T1000 (cell line): ENCODE results near the gene CLHC1.
"Not testable (repeated sequence)": the region's sequence is repeated elsewhere in the genome, so short reads cannot be mapped to it uniquely, and the experiment has no call there.

Experiments used
- DNase-seq: peaks from one replicate; lab custom pipeline; 2025; ENCODE audit warnings: mixed read lengths; lab: John Stamatoyannopoulos, UW

CLHC1 gene

DNA sequence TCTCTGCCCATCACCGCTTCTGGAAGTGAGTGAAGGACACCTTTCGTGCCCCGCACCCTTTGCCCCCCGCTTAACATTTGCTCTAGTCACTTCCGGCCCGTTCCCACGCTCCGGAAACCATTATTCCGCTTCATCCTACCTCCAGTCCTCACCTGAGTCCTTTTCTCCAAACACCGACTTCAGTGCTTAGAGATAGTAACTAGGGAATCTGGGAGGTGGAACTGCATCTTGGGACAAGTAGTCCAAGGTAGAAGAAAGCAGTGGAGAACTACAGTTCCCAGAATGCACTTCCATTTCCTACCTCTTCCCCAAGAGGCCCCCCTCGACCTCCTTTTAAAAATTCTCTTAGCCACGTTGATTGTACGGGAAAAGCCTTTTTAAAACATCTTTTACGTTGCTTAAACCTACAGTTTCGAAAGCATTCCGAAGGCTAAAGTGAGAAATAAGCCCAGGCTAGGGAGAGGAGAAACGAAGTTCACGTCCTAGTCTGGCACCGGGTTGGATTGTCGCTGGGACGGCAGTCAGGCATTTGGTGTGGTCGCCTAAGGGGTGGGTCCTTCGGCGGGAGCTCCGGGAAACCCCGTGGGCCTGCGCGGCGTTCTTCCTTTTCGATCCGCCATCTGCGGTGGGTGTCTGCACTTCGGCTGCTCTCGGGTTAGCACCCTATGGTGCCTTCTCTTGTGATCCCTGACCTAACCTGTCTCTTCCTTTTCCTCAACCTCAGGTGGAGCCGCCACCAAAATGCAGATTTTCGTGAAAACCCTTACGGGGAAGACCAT lies at the start of gene CLHC1, which contains the start of gene RPS27A:
Gene CLHC1 (minus strand): TSS at position 210 of the 779 bp plus-strand sequence. CDS start 9,882 bp downstream, outside the sequence.
Gene RPS27A (plus strand): TSS at position 605 of the 779 bp plus-strand sequence. CDS start 137 bp downstream, at position 742.
- peak; percentile 86 for DNase-seq

DNA sequence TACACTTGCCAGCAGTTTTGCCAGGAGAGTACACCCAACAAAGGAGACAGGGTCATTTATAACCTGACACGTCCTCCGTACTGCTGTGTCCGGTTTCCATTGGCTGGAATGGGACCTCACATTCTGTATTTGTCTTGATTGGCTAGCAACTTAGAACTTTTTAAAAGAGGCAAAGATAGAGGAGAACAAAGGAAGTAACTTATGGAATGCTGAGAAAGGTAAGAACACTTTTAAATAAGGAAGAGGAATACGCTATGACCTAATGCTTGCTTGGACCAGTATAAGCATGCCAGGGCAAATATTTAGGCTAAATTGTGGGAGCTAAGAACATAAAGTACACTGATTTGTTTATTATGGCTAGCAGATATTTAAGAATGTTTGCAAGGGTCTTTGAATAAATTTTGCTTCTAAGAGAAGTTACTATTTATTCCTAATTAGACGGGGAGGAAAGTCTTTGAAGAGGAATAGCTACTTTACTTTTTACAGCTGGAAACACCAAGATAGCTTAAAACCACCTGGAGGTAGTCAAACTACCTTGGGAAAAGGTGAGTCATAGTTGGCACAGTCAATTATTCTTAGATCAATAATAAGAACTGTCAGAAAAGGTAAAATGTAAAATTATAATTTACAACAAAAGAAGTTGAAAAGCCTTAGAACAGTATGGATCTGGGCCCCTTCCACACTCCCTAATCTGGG lies 48.9 kb upstream of the CLHC1 start:
- DNase-seq = not testable (repeated sequence)

DNA sequence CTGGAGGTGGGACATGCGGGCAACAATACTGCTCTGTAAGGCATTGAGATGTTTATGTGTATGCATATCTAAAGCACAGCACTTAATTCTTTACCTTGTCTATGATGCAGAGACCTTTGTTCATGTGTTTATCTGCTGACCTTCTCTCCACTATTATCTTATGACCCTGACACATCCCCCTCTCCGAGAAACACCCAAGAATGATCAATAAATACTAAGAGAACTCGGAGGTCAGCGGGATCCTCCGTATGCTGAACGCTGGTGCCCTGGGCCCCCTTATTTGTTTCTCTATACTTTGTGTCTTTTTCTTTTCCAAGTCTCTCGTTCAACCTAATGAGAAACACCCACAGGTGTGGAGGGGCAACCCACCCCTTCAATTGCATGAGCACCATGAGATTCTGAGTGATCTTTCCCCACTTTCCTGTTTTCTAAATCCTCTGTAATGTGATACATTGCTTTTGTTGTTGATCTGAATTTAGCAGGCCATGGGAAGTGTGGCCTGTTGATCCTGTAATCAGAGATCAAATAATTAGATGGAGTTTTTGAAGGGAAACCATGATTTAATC lies 47.8 kb upstream of the CLHC1 start:
- DNase-seq = not testable (repeated sequence)

DNA sequence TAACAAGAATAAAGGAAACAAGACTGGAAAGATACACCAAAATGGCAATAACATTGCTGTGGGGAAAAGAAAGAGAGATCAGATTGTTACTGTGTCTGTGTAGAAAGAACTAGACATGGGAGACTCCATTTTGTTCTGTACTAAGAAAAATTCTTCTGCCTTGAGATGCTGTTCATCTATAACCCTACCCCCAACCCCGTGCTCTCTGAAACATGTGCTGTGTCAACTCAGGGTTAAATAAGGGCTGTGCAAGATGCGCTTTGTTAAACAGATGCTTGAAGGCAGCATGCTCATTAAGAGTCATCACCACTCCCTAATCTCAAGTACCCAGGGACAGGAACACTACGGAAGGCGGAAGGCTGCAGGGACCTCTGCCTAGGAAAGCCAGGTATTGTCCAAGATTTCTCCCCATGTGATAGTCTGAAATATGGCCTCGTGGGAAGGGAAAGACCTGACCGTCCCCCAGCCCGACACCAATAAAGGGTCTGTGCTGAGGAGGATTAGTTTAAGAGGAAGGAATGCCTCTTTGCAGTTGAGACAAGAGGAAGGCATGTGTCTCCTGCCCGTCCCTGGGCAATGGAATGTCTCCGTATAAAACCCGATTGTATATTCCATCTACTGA lies 47.2 kb upstream of the CLHC1 start:
- DNase-seq = not testable (repeated sequence)

DNA sequence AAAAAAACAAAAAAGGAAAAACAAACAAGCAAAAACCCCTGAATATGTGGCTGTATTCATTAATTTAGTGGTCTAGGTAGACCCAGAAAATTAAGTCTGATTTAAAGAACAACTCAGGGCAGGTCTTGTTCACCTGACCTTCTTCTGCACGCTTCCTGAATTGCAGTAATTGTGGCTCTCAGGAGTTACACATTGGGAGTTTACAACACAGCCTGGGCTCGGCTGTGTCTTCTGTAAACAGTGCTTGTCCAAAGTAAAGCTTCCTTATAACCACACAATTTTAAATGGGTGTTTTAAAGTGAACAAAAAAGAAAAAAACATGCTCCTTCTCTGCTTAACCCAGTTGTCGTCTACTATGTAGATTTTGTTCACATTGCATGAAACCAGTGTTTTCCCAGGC lies 45.2 kb upstream of the CLHC1 start:
- no peak for DNase-seq

DNA sequence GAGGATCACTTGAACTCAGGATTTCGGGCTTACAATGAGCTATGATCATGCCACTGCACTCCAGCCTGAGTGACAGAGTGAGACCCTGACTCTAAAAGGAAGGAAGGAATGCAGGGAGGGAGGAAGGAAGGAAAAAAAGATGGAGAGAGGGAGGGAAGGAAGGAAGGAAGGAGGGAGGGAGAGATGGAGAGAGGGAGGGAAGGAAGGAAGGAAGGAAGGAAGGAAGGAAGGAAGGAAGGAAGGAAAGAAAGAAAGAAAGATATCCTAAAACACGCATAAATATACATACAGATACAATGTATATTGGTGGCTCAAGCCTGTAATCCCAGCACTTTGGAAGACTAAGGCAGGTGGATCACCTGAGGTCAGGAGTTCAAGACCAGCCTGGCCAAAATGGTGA lies 42.3 kb upstream of the CLHC1 start:
- DNase-seq = not testable (repeated sequence)

DNA sequence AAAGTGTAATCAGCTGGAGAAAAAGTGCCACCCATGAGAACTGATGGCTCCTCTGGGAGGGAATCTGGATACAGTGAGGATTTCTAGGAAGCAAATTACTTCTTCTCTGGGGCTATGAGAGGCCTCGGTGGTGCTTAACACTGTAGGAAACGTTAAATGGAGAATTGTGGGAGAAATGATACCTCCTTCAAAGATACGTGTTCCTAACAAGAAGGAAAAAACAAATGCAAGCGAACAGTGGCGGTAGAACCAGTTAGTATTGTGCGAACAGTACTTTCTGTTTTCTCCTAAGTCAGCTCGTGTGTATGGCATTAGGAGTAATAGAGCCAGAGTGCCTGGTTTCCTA lies 37.5 kb upstream of the CLHC1 start:
- no peak for DNase-seq

DNA sequence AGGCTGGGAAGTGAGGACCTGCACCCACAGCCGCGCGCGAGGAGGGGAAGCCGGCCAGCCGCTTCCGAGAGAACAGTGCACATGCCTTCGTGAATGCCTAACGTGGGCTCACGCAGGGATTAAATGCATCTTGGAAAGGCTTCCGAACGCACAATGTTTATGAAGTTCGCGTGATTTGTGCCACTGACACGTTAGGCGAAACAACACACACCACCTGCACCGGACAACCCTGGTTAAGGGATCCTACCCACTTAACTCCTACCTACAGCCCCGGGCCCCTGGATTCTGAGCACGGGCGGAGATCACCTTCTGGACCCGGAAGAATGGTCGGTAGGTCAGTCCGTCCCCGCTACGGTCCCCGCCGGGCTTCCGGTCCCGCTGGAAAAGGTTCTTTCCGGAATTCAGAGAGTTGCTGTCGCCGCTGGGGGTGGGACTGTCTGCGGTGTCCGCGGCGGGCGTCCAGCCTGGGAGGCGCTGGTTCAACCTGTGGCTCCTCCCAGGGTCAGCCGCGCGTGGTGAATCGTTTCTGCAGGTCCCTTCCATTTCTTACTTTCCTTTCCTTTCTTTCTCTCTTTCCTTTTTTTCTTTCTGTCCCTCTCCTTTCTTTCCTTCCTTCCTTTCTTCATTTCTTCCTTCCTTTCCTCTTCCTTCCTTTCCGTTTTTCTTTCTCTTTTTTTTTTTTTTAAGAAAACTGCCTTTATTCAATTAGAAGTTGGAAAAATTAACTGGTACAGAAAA lies 37.0 kb upstream of the CLHC1 start, which contains the start of gene MTIF2:
Gene MTIF2 (minus strand): TSS at position 325 of the 738 bp plus-strand sequence. CDS start 5,373 bp downstream, outside the sequence.
- peak; percentile 91 for DNase-seq

DNA sequence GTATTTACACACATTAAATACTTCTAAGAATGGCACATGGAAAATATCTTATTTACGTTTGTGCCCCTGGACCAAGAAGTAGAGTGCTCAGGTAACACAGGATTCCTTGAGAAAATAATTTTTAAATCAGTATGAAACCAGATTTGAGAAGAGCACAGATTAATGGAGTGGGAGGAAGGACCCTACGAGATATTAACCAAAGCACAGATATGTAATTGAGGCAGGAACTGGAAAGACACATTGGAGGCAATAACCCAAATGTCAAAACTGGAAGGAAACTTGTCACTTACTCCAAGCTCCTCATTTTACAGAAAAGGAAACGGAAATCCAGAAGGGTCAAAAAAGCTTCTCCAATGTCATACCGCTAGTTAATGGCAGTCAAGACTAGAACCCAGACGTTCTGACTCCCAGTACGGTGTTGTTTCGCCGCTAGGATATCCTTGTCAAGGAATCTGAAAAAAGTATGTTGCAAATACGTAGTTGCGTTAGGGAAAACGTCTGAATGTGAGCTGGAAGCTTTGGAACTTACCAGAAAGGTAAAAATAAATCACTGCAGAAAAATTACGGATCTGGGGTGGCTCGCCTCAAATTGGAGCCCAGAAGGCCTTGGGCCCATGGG lies 36.3 kb upstream of the CLHC1 start:
- DNase-seq = no peak

DNA sequence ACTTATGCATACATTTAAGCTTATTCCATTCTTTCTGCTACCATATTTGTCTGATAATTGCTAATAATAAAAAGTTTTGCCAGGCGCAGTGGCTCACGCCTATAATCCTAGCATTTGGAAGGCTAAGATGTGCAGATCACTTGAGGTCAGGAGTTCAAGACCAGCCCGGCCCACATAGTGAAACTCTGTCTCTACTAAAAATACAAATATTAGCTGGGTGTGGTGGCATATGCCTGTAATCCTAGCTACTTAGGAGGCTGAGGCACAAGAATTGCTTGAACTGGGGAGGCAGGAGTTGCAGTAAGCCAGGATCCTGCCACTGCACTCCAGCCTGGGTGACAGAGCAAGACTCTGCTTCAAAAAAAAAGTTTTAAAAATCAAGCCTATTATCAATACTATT lies 27.5 kb upstream of the CLHC1 start:
- not testable (repeated sequence) for DNase-seq

DNA sequence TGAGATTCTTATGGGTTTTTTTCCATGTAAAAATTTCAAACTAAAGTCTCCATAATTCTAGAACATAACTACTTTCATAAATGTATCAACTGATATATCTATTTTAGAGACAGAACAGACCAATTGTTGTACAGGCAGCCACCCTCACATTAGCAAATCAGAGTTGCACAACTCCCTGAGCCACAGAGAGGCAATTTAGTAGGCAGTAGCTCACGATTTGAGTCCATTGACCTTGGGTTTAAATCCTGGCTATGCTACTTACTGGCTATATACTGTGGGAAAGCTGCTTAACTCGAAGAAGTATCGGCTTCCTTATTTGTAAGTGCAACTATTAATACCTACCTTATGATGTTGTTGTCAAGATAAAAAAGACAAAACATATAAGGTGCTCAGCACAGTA lies 20.7 kb upstream of the CLHC1 start:
- no peak for DNase-seq

DNA sequence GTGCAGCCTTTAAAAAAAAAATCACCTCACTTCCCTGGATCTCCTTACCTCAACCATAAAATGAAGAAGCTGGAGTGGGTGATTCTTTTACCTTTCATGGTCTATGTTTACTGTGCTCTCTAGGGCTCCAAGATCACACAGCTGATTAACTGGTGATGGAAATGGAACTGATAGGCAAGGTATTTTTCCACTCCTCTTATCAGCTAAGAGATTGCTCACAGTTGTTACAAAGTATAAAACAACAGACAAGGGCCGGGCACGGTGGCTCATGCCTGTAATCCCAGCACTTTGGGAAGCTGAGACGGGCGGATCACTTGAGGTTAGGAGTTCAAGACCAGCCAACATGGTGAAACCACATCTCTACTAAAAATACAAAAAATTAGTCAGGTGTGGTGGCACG lies 14.9 kb upstream of the CLHC1 start:
- DNase-seq = no peak

DNA sequence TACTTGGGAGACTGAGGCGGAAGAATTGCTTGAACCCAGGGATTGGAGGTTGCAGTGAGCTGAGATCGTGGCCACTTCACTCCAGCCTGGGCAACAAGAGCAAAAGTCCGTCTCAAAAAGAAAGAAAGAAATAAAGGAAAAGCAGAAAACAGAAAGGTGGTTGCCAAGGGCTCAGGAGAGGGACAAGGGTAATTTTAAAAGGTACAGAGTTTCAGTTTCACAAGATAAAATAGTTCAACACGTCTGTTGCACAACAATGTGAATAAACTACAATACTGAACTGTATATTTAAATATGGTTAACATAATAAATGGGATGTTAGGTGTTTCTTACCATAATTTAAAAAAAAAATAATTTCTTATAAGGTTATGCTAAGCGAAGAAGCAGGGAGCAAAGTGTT lies 13.3 kb upstream of the CLHC1 start:
- no peak for DNase-seq

DNA sequence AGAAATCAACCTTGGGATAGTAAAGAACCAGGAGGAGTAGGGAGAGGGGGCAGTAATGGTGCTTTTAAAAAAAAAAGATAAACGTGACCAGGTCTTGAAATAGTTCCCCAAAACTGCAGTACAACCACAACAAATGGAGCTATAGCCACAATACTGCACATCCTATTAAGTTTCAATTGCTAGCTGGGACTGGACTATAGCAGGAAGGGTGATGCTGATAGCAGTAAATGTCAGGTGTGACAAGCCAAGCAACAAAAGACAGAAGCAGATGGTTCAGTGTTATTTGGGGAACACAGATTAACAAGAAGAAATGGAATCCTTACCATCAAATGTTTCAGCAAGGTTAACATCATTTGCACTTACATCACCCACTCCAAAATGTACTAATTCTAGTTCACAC lies 10.5 kb upstream of the CLHC1 start:
- no peak for DNase-seq

DNA sequence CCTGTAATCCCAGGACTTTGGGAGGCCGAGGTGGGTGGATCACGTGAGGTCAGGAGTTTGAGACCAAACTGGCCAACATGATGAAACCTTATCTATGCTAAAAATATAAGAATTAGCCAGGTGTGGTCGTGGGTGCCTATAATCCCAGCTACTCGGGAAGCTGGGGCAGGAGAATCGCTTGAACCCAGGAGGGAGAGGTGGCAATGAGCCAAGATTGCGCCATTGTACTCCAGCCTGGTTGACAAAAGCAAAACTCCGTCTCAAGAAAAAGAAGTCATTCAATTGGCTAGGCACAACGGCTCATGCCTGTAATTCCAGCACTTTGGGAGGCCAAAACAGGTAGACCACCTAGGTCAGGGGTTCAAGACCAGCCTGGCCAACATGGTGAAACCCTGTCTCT lies 9.5 kb upstream of the CLHC1 start:
- not testable (repeated sequence) for DNase-seq

DNA sequence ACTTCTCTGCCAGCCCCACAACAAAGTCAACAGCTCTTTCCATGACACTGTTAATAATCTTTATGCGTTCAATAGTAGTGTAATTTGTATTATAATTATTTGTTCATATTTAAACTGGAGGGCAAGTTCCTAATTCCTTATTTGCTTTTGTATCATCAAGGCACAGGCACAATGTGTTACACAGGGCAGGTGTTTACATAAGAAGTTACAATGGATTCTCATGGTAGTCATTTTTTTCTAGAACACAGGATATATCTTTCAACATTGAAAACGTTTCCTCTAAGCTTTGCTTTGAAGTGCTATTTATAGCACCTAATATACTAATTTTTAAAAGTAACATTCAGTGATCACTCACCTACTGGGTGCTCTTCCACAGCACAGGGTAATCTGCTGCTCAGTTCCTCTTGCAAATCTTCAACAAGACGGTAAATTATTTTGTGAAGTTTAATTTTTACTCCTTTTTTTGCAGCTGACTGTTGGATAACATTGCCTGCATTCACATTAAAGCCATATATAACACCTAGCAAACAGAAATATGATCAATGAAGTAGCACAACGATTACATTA lies 7.6 kb upstream of the CLHC1 start:
- no peak for DNase-seq

DNA sequence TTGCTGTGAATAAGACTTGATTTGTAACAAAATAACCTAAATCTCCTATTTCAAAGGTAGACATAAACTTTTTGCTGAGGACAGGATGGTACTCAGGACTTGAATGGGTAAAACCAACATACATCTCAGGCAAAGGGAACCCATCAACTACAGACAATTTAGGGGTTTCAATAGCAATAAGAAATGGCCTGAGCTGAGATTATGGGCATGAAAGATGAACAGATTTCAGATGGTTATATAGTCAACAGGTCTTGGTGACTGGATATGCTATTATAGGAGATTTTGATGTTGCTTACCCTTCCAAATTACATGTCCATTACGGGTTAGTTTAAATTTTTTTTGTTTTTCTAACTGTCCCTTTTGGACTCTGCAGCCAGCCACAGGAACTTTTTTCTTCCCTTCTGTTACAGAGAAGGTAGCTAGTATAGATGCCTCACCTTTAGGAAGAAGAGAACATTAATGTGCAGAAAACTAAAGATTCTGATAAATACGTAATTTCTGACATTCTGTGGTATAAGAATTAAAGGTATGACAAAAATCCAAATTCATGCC lies 5.0 kb upstream of the CLHC1 start:
- DNase-seq = no peak

DNA sequence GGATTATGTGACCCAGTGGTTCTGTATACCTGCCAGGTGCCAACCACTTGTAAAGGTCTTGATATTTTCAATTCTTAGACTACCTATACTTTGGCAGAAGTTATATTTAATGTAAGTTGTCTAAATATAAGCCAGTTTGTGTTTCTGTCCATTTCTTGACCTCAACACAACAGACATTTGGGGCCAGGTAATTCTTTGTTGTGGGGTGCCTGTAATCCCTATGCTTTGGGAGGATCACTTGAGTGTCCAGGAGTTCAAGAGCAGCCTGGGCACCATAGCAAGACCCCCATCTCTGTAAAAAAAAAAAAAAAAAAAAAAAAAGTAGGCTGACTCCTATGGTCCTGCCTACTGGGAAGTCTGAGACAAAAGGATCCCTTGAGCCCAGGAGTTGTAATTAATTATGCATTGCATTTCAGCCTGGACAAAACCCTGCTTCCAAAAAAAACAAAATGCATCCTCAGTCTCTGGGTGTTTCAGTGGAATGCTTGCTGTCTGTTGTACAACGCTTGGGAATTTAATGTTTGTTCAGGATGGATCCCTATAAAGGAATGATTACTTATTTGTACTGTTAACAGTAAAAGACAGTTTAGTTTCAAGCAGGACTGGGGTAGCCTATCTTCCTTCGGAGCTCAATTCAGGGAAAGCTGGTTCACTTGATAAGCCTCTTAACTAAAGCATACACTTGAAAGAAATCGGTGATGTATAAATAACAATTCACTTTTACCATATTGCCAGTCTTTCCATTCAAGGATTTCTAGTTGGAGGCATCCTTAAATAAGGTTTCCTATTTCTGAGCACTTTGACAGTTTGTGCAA lies 3.8 kb upstream of the CLHC1 start:
- no peak for DNase-seq

DNA sequence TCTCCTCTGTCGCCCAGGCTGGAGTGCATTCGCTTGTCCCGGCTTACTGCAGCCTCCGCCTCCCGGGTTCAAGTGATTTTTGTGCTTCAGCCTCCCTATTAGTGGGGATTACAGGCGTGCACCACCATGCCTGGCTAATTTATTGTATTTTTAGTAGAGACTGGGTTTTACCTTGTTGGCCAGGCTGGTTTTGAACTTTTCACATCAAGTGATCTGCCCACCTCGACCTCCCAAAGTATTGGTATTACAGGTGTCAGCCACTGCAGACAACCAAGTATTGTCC lies 1.5 kb upstream of the CLHC1 start:
- no peak for DNase-seq
